WERI-Rb-1 (cell line): ENCODE measurements around the gene DYSF.

ENCODE experiments used
- DNase-seq: peaks from one replicate; pipeline ENCODE4 v3.0.0-alpha.2; 2020
- H3K27ac ChIP-seq: fragments of 250-450 bp; sonication (Bioruptor Pico); 2 replicates; pipeline ENCODE4 v1.5.1; 2020; ENCODE audit warnings: mild to moderate bottlenecking, moderate library complexity
- H3K27me3 ChIP-seq: fragments of 250-450 bp; sonication (Bioruptor Pico); 2 replicates; pipeline ENCODE4 v1.5.1; 2021; ENCODE audit warnings: mild to moderate bottlenecking, low read depth, moderate library complexity; ENCODE audit not compliant: insufficient read depth, severe bottlenecking
- H3K36me3 ChIP-seq: fragments of 250-450 bp; sonication (Bioruptor Pico); 2 replicates; pipeline ENCODE4 v1.5.1; 2020; ENCODE audit warnings: mild to moderate bottlenecking, moderate library complexity
- H3K4me3 ChIP-seq: 2 replicates; pipeline ENCODE4 v1.5.1; 2011; ENCODE audit warnings: low read depth, mild to moderate bottlenecking, control low read depth, low read length
- H3K9me3 ChIP-seq: fragments of 250-450 bp; sonication (Bioruptor Pico); 2 replicates; pipeline ENCODE4 v1.5.1; 2021; ENCODE audit warnings: mild to moderate bottlenecking, moderate library complexity; ENCODE audit not compliant: severe bottlenecking
- TF ChIP-seq, protein P1 (sequence below): IDR thresholded peaks from 2 replicates; pipeline ENCODE4 v1.5.1; 2011; ENCODE audit warnings: low read depth, mild to moderate bottlenecking, control low read depth, inconsistent platforms, low read length

The DYSF gene

DNA sequence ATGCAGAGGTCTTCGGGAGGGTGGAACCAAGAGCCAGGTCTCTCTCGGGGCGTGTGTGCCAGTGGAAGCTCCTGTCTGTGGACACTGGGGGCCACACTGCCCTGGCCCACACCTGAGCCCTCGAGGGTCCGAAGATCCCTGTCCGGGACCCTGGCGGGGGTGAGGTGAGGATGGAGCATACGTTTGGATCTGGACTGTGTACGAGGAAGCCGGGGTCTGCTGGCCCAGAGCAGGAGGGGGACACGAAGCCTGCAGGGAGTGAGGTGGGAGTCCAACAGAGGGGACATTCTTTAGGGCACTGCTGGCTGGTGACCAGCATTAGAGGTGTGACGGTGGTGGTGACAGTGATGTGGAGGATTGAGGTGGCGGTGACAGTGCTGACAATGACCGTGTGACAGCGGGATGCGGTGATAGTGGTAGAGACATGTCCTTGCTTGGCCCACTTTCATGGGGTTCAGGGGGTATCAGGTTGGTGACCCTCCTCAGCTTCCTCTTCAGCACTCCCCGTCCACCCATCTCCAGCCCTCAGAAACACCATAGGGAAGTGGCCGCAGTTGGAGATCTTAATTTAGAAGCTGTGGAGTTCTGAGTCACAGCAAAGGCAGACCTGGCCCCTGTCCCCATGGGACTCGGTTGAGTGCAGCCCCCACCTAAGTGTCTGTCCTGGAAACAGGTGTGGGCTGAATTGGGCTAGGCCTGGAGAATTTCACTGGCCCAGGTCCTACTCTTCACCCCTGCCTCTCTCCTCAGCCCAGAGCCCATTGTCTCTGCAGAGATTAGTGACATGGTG, 252.0 kb downstream of the DYSF start:
- Histone ChIP-seq H3K4me3 (no peak overlapping the region), H3K27me3 (no peaks in the 10 kb centered on the region), H3K9me3 (no peaks in the 10 kb centered on the region), H3K36me3 (no peaks in the 10 kb centered on the region), H3K27ac (no peak overlapping the region)
- TF ChIP-seq, protein P1, sequence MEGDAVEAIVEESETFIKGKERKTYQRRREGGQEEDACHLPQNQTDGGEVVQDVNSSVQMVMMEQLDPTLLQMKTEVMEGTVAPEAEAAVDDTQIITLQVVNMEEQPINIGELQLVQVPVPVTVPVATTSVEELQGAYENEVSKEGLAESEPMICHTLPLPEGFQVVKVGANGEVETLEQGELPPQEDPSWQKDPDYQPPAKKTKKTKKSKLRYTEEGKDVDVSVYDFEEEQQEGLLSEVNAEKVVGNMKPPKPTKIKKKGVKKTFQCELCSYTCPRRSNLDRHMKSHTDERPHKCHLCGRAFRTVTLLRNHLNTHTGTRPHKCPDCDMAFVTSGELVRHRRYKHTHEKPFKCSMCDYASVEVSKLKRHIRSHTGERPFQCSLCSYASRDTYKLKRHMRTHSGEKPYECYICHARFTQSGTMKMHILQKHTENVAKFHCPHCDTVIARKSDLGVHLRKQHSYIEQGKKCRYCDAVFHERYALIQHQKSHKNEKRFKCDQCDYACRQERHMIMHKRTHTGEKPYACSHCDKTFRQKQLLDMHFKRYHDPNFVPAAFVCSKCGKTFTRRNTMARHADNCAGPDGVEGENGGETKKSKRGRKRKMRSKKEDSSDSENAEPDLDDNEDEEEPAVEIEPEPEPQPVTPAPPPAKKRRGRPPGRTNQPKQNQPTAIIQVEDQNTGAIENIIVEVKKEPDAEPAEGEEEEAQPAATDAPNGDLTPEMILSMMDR, result no peak
- DNase-seq, result no peak

DNA sequence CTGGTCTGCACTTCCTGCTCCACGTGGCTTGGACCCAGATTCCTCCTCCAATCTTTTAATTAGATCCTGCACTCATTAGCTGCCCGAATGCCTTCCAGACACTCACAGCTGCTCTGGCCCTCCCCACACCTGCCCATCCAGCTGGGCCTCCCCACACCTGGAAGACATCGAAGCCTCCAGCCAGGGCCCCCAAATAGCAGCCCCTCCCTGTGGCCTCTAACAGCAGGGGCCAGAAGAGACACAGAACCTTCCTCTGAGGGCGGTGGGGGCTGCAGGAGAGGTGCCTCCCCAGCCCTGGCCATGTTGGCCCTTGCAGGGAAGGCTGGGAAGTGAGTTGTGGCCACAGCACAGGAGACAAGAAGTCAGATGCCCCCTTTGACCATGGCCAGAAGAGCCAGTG, 252.8 kb downstream of the DYSF start:
- H3K27me3 ChIP-seq, result no peaks in the 10 kb centered on the region
- no peak overlapping the region for H3K27ac ChIP-seq
- no peaks in the 10 kb centered on the region for H3K36me3 ChIP-seq
- no peaks in the 10 kb centered on the region for H3K9me3 ChIP-seq
- DNase-seq, result no peak
- TF ChIP-seq, protein P1, result no peak
- no peak overlapping the region for H3K4me3 ChIP-seq

DNA sequence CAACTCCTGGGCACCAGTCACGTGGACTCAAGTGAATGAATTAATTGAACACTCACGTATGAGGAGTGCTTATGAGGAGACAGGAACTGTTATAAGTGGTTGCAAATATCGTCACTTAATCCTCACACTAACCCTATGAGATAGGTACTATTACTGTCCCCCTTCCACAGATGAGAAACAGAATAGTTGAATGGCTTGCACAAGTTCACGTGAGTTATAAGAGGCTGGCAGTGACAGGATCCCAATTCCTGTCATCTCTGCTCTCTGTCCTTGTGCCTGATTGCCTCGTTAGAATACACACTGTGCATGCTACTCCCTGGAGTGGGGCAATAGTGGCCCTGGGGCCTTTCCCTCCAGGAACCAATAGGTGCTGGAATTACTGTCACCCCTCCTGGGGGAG, 253.5 kb downstream of the DYSF start:
- Histone ChIP-seq H3K4me3 (no peak overlapping the region), H3K36me3 (no peaks in the 10 kb centered on the region), H3K27ac (no peak overlapping the region), H3K9me3 (no peaks in the 10 kb centered on the region), H3K27me3 (no peaks in the 10 kb centered on the region)
- TF ChIP-seq, protein P1, result no peak
- no peak for DNase-seq

DNA sequence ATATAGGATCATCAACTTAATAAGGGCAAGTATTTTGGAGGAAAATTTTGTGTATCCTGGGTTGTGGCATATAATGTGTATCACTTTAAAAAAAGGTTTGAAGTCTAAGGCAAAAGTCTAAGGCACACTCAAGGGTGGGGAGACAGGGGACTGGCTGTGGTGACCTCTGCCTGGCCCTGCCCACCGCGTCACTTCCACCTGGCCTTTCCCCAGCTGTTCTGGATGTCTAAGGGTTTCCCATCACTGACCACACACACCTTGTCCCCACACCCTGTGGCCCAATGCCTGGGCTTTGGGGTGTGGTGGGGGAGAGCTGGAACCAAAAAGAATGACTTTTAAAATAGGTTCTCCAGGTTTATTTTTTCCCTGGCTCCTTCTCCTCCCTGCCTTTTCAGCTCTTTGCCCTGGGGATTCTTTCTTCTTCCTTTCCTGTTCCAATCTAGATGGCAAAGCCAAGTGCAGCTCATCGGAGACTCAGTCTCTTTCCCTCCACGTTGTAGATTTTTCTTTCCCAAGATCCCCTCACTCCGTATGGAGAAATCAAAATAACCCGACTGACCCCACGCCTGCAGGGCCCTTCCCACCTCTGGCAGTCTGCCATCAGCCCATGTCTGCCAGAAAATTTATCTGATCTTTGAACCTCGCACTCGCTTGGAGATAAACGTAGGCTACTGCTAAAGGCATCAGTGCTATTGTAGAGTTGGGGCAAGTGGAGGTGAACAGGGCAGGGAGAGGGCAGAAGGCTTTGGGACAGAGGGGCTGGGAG, 257.2 kb downstream of the DYSF start:
- TF ChIP-seq, protein P1, result no peak
- no peak for DNase-seq
- H3K36me3 ChIP-seq, result no peaks in the 10 kb centered on the region
- no peaks in the 10 kb centered on the region for H3K27me3 ChIP-seq
- no peaks in the 10 kb centered on the region for H3K9me3 ChIP-seq
- no peak overlapping the region for H3K27ac ChIP-seq
- no peak overlapping the region for H3K4me3 ChIP-seq

DNA sequence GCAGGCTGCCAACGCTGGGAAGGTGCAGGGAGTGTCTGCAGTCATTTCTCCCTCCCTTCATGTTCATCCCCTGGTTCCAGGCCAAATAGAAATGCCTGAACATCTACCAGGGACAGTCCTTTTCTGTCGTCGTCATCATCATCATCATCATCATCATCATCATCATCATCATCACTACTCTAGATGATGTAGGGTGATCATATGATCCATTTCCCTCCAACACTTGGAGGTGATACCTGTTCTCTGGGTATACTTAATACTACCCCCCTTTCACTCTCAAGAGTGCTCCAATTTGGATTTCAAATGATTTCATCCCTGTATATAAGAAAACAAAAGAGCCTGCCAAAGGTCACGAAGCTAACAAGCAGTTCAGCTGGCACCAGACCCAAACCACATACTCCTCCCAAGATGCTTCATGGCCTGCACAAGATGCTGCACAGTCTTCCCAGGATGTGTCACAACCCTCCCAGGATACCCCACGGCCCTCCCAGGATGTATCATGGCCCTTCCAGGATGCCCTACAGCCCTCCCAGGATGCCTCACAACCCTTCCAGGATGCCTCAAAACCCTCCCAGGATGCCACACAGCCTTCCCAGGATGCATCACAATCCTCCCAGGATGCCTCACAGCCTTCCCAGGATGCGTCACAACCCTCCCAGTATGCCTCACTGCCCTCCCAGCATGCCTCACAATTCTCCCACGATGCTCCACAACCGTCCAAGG, 257.9 kb downstream of the DYSF start:
- DNase-seq, result no peak
- no peak overlapping the region for H3K27ac ChIP-seq
- H3K36me3 ChIP-seq, result no peaks in the 10 kb centered on the region
- H3K4me3 ChIP-seq, result no peak overlapping the region
- no peaks in the 10 kb centered on the region for H3K9me3 ChIP-seq
- TF ChIP-seq, protein P1, result no peak
- H3K27me3 ChIP-seq, result no peaks in the 10 kb centered on the region
